CD4-positive, alpha-beta T cell treated with Interleukin-6 at 100 ng/mL for 8 hours (primary cell): Measurements from ENCODE around the gene BTF3.
"Not testable (repeated sequence)": the region's sequence is repeated elsewhere in the genome, so short reads cannot be mapped to it uniquely, and the experiment has no call there.

Source experiments
- DNase-seq: peaks from one replicate; pipeline ENCODE4 v3.0.0-alpha.2; 2020; ENCODE audit warnings: mixed read lengths, low spot score

Gene BTF3

GRCh38 chr5:73498057-73498992 is at the start of gene BTF3:
Gene BTF3, plus strand, starts transcription at chr5:73498442. Its CDS starts 226 bp downstream, at chr5:73498668.
- peak; percentile 92 for DNase-seq

DNA sequence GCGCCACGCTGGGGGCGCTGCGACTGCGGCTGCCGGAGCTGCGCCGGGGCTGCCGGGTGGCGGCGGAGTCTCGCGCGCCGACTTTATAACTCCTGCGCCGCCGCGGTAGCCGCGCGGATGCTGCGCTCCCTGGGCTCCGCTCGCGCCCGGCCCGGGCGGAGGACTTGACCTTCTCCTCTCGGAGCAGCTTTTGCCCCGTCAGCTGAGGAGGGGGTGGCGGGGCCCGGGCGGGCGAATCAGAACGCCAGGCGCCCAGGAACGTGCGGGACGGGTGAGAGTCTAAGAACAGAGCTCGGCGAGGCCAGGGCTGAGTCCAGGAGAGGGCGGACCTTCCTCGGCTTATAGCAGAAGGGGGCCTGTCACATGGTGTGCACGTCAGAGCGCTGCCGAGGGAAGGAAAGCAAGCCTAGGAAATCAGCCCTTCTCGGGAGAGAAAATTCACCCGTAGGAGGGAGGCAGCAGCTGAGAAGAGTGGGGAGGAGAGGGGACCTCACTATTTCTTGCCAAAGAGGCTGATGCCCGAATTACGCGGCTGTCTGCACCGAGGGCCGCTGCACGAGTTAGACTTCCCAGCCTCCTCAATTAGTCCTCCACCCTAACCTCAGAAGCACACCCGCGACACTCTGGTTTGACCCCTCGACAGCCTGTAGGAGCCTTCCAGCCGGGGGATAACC is 49.6 kb upstream of the BTF3 start, which contains the start of gene FOXD1:
Gene FOXD1 (minus strand): TSS at position 315 of the 674 bp plus-strand sequence. CDS start 415 bp downstream, outside the sequence.
- no peak for DNase-seq

DNA sequence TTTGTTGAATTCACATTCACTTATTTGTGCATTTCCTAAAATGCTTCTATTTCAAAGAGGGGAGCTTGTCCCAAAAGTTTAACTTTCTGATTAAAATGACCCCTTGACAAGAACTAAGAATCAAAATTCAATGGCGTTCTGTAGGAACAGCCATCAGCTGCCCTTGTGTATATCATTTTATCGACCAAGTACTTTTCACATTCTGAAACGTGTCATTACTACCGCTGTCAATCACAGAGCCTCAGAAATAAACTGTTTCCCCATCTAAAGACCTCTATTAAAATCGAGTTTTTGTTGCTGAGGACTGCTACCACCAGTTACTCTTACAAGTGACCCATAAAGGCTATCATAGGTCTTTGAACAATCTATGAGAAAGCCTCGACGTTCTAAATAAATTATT is 48.1 kb upstream of the BTF3 start:
- no peak for DNase-seq

DNA sequence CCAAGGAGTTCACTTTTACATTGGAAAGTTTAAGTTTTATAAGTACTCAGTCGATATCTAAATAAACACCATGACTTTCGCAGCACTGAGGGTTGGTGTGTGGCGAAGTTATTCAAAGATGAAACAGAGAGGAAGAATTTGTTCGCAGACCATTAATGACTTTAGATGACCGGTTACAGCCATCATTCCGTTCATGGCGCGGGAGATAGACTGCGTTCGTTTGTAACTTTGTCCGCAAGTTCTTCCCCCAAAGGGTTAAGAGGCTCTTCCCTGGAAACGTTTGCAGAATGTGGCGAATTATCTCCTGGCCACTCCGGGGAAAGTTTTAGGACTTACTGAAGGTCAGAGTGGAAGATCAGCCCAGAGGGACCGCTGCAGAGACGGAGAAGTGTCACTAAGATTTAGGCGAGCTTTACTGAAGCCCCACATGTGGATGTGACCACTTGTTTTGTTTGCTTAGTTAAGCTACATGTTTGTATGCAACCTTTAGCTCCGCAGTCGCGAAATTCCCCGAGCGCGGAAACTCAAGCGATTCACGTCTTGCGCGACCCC is 47.5 kb upstream of the BTF3 start:
- no peak for DNase-seq

DNA sequence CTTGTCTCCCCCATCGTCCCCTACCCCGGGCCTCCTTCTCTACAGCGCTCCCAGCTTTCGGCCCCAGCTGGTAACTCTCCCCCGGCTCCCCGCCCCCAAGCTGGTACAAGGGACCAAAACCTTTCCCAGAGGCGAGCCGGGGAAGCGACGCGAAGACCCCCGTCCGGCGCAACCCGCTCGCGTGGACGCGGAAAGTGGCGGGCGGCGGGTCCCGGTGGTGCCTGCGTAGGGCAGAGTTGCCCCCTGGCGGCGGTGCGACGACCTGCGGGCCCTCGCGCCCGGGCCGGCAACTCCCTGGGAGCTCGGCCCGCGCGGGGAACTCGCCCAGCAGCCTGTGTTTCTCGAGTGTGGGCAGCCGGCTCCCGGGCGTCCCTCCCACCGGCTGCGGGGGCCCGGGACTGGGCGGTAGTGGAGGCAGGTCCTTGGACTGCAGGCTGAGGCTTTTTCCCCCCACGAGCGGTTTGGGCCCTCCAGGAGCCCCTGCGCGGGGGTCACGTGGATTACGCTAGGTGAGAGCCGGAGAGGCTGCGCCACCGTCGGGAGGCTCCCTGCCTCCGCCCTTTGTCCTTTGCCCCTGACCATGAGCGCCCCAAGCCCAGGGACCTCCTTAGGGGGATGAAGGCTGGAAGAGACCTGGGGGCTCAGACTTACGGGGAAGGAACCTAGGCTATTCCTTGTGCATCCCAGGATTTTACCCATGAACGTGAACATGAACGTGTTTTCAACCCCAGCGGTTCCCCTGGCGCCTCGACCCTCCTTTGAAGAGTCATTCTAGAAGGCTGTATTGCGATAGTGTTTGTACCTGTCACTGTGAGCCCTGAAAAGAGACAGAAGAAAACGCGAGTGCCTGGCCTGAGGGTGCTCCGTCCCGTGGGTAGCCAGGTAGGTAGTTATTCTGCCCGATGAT is 46.8 kb upstream of the BTF3 start:
- DNase-seq: peak; percentile 48

DNA sequence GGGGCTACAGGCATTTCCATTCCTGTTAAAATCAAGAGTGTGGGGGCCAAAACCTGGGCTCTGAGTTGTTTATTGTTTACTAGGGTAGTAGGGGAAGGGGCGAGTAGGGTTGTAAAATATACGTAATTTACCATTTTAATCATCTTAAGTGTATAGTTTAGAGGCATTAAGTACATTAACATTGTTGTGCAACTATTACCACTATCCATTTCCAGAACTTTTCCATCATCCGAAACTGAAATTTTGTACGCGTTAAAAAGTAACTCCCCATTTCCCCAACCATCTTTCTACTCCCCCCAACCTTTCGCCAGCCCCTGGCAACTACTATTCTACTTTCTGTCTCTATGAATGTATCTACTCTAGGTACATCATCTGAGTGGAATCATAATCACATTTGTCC is 46.0 kb upstream of the BTF3 start:
- DNase-seq: no peak

- peak; percentile 34 for DNase-seq
These were observed 43.7 kb upstream of the BTF3 start for GRCh38 chr5:73454379-73455036.

DNA sequence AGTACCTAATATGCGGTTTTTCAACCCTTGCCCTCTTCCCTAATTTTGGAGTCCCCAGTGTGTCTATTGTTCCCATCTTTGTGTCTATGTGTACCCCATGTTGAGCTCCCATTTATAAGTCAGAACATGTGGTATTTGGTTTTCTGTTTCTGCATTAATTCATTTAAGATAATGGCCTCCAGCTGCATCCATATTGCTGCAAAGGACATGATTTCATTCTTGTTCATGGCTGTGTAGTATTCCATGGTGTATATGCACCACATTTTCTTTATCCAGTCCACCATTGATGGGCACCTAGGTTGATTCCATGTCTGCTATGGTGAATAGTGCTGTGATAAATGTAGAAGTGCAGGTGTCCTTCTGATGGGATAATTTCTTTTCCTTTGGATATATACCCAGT is 41.8 kb upstream of the BTF3 start:
- not testable (repeated sequence) for DNase-seq

DNA sequence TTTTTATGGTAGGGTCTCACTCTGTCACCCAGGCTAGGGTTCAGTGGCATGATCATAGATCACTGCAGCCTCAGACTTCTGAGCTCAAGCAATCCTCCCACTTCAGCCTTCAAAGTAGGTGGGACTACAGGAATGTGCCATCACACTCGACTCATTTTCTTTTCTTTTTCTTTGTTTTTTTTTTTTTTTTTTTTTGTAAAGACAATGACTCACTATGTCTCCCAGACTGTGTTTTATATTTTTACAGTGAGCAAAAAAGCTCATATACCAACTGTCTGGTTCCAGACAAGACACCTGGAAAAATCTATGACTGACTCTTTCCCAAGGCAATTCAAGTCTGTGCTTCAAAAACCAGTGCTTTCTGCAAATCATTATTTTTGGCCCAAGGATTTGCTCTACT is 38.9 kb upstream of the BTF3 start:
- DNase-seq: no peak

GRCh38 chr5:73460133-73460532 is 38.1 kb upstream of the BTF3 start:
- no peak for DNase-seq

DNA sequence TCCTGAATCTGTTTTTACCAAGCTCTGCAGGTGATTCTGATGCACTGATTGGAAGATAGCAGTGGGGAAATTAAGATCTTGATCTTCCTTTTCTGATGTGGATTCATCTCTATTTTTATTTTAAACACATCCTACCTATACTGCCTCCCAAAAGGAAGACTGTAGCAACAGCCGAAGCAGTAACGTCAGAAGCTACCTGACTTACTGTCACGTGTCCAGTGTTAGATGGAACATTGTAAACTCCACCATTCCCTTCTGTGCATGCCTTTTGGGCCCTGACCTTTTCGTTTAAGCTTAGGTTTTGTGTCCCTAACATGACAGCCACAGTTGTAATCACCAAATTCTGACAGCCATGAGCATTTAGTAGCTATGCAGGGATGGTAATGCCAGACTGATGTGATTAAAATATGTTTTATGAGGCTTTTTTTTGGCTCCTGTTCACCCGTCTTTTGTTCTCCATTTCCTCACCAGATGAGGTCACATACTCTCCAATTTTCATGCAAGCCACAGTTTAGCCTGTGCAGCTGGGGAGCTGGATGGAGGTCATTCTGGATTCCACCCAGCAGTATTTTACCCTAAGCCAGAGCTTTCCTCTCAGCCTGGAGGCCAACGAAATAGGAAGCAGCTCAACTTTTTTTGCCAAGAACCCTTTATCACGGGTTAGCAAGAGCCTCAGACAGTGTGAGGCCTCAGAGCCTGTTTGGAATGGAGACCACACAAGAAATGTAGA is 34.1 kb upstream of the BTF3 start:
- no peak for DNase-seq

- not testable (repeated sequence) for DNase-seq
These were observed 29.6 kb upstream of the BTF3 start for GRCh38 chr5:73468638-73469037.

DNA sequence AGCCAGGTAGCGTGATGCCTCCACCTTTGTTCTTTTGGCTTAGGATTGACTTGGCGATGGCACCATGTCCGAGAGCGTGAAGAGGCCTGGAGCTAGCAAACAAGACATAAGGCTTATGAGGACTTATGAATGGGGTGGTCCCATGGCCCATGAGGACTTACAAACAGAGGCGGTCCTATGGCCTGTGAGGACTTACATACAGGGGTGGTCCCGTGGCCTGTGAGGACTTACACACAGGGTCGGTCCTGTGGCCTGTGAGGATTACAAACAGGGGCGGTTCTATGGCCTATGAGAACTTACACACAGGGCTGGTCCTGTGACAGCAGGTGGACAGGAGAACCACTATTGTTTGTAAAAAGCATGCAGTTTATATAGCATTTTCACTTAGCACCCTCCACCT is 28.4 kb upstream of the BTF3 start:
- no peak for DNase-seq

DNA sequence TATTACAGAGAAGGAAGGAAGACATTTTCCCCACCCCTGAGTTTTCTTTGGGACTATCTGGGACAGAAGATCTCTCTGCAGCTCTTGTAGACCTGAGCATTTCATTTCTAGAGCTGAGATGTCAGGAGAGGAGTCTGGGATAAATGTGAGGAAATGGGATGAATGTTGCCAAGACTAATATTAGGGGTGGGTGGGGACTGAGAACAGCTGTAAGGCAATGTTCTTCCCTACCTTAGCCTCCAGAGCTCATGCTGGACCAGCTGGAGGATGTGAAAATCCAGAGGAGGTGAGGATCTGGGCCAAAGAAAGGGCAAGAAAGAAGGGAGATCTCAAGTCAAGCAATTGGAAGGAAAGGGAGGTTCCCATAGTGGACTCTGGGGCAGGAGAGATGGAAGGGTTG is 26.6 kb upstream of the BTF3 start:
- DNase-seq: no peak

GRCh38 chr5:73472116-73472515 is 26.1 kb upstream of the BTF3 start:
- no peak for DNase-seq

DNA sequence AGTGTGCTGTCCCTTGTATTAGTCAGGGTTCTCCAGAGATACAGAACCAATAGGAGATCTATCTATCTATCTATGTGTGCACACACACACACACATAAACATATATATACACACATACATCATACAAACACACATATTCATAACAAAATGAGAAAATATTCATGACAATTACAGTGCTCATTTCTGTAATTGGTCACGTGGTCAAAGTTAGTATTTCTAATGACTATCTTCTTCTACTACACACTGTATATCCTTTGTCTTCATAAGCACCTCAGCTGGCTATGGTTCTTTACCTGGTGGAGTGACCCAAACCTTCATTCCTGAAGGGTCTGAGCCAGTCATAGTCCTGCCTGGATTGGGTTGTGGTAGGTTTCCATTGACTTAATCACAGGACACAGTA is 17.7 kb upstream of the BTF3 start:
- no peak for DNase-seq

- DNase-seq: no peak
These were observed 15.7 kb upstream of the BTF3 start for GRCh38 chr5:73482383-73483136.

- DNase-seq: no peak
These were observed 14.6 kb upstream of the BTF3 start for GRCh38 chr5:73483676-73484075.

DNA sequence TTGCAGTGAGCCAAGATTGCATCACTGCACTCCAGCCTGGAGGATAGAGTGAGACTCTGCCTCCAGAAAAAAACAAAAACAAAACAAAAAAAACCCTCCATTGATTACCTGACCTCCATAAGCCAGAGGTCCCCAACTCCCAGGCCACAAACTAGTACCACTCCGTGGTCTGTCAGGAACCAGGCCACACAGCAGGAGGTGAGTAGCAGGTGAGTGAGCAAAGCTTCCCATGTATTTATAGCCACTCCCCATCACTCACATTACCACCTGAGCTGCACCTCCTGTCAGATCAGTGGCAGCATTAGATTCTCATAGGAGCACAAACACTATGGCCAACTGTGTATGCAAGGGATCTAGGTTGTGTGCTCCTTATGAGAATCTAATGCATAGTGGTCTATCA is 13.7 kb upstream of the BTF3 start:
- DNase-seq: no peak

- DNase-seq: no peak
These were observed 12.5 kb upstream of the BTF3 start for GRCh38 chr5:73485715-73486114.
